Duodenal mucosa (tissue), 2 donors: Measurements from ENCODE around the gene CDH11.

Source experiments
- H3K27ac ChIP-seq: one replicate; pipeline ENCODE4 v1.7.0; 2013; ENCODE audit warnings: low read depth, low read length
- H3K27me3 ChIP-seq, 2 donors: one replicate each; pipeline ENCODE4 v1.7.0; 2013; ENCODE audit warnings: low read length in 2 of 2, control low read depth in 1 of 2; ENCODE audit not compliant: insufficient read depth in 2 of 2, control insufficient read depth in 1 of 2
- H3K36me3 ChIP-seq, 2 donors: one replicate each; pipeline ENCODE4 v1.7.0; 2013; ENCODE audit warnings: low read length in 2 of 2, control low read depth in 1 of 2; ENCODE audit not compliant: insufficient read depth in 2 of 2, control insufficient read depth in 1 of 2
- H3K4me1 ChIP-seq, 2 donors: one replicate each; pipeline ENCODE4 v1.7.0; 2013; ENCODE audit warnings: low read length in 2 of 2, control low read depth in 1 of 2; ENCODE audit not compliant: insufficient read depth in 2 of 2, control insufficient read depth in 1 of 2
- H3K4me3 ChIP-seq, 2 donors: one replicate each; pipeline ENCODE4 v1.7.0; 2013; ENCODE audit warnings: low read length in 2 of 2, low read depth in 1 of 2
- H3K9ac ChIP-seq, 2 donors: one replicate each; pipeline ENCODE4 v1.7.0; 2013; ENCODE audit warnings: low read length in 2 of 2, low read depth in 1 of 2
- H3K9me3 ChIP-seq, 2 donors: one replicate each; pipeline ENCODE4 v1.7.0; 2013; ENCODE audit warnings: low read length in 2 of 2, control low read depth in 1 of 2; ENCODE audit not compliant: control insufficient read depth in 1 of 2

CDH11 gene

GRCh38 chr16:65041667-65042066 is 80.2 kb downstream of the CDH11 start:
- H3K9me3 ChIP-seq = no peaks in the 10 kb centered on the region

GRCh38 chr16:65038100-65038499 is 83.8 kb downstream of the CDH11 start:
- H3K9ac ChIP-seq = no peak overlapping the region
- H3K27me3 ChIP-seq = no peaks in the 10 kb centered on the region
- no peaks in the 10 kb centered on the region for H3K4me1 ChIP-seq
- no peaks in the 10 kb centered on the region for H3K9me3 ChIP-seq
- H3K4me3 ChIP-seq = no peak overlapping the region
- no peaks in the 10 kb centered on the region for H3K36me3 ChIP-seq
- no peak overlapping the region for H3K27ac ChIP-seq

More at GRCh38 chr16:65041667-65042066, 80.2 kb downstream of the CDH11 start:
- H3K4me1 ChIP-seq = no peaks in the 10 kb centered on the region
- H3K36me3 ChIP-seq = no peaks in the 10 kb centered on the region
- no peak overlapping the region for H3K27ac ChIP-seq
- H3K4me3 ChIP-seq = no peak overlapping the region
- H3K9ac ChIP-seq = no peak overlapping the region
- H3K27me3 ChIP-seq = no peaks in the 10 kb centered on the region

GRCh38 chr16:65037556-65037955 is 84.3 kb downstream of the CDH11 start:
- H3K4me3 ChIP-seq = no peak overlapping the region
- no peaks in the 10 kb centered on the region for H3K4me1 ChIP-seq
- H3K36me3 ChIP-seq = no peaks in the 10 kb centered on the region
- no peak overlapping the region for H3K9ac ChIP-seq
- no peak overlapping the region for H3K27ac ChIP-seq
- H3K9me3 ChIP-seq = no peaks in the 10 kb centered on the region
- no peaks in the 10 kb centered on the region for H3K27me3 ChIP-seq

- no peaks in the 10 kb centered on the region for H3K4me1 ChIP-seq
- H3K27me3 ChIP-seq = no peaks in the 10 kb centered on the region
- H3K9me3 ChIP-seq = no peaks in the 10 kb centered on the region
These were observed 86.9 kb downstream of the CDH11 start for GRCh38 chr16:65034915-65035314.

GRCh38 chr16:65032387-65032786 is 89.5 kb downstream of the CDH11 start:
- no peak overlapping the region for H3K9ac ChIP-seq
- no peaks in the 10 kb centered on the region for H3K36me3 ChIP-seq
- no peaks in the 10 kb centered on the region for H3K9me3 ChIP-seq
- no peaks in the 10 kb centered on the region for H3K27me3 ChIP-seq
- no peak overlapping the region for H3K4me3 ChIP-seq
- H3K27ac ChIP-seq = no peak overlapping the region
- H3K4me1 ChIP-seq = no peaks in the 10 kb centered on the region

More at GRCh38 chr16:65034915-65035314, 86.9 kb downstream of the CDH11 start:
- Histone ChIP-seq H3K9ac (no peak overlapping the region), H3K27ac (no peak overlapping the region), H3K36me3 (no peaks in the 10 kb centered on the region), H3K4me3 (no peak overlapping the region)

GRCh38 chr16:65024767-65025178 is 97.1 kb downstream of the CDH11 start:
- no peaks in the 10 kb centered on the region for H3K36me3 ChIP-seq
- H3K4me1 ChIP-seq = no peaks in the 10 kb centered on the region
- H3K9me3 ChIP-seq = no peaks in the 10 kb centered on the region
- H3K27me3 ChIP-seq = no peaks in the 10 kb centered on the region
- no peak overlapping the region for H3K4me3 ChIP-seq
- H3K27ac ChIP-seq = no peak overlapping the region
- H3K9ac ChIP-seq = no peak overlapping the region

GRCh38 chr16:65023802-65024201 is 98.1 kb downstream of the CDH11 start:
- Histone ChIP-seq H3K4me1 (no peaks in the 10 kb centered on the region), H3K4me3 (no peak overlapping the region), H3K9ac (no peak overlapping the region), H3K9me3 (no peaks in the 10 kb centered on the region), H3K27ac (no peak overlapping the region), H3K27me3 (no peaks in the 10 kb centered on the region), H3K36me3 (no peaks in the 10 kb centered on the region)

- Histone ChIP-seq H3K27ac (no peak overlapping the region), H3K4me1 (no peaks in the 10 kb centered on the region), H3K36me3 (no peaks in the 10 kb centered on the region), H3K9ac (no peak overlapping the region), H3K9me3 (no peaks in the 10 kb centered on the region), H3K27me3 (no peaks in the 10 kb centered on the region), H3K4me3 (no peak overlapping the region)
These were observed 99.8 kb downstream of the CDH11 start for GRCh38 chr16:65021852-65022595.

- Histone ChIP-seq H3K27me3 (no peaks in the 10 kb centered on the region), H3K27ac (no peak overlapping the region), H3K9me3 (peaks cover 0 to 6% of the 10 kb centered on the region in 2 donors), H3K4me3 (no peak overlapping the region), H3K9ac (no peak overlapping the region), H3K36me3 (no peaks in the 10 kb centered on the region), H3K4me1 (no peaks in the 10 kb centered on the region)
These were observed 105.1 kb downstream of the CDH11 start for GRCh38 chr16:65016754-65017153.

- Histone ChIP-seq H3K4me3 (no peak overlapping the region), H3K27me3 (no peaks in the 10 kb centered on the region), H3K36me3 (no peaks in the 10 kb centered on the region), H3K9ac (no peak overlapping the region), H3K4me1 (no peaks in the 10 kb centered on the region), H3K27ac (no peak overlapping the region), H3K9me3 (peaks cover 0 to 6% of the 10 kb centered on the region in 2 donors)
These were observed 106.3 kb downstream of the CDH11 start for GRCh38 chr16:65015599-65015998.
